Measurements from ENCODE around the gene PRKCB. TPM values are rescaled to one million over a fixed set of nuclear protein-coding genes. Genes with fewer than 3 reads are reported as not detected.

Gene PRKCB
- total RNA-seq, 1 experiment from 2014 or later: not detected

GRCh38 chr16:23986455-23986854 lies 150.7 kb downstream of the PRKCB start:
- intact Hi-C loops (cut with micrococcal nuclease): no loop called here
- DNase-seq (ENCODE audit: unreplicated experiment): no peak
- Mint-ChIP-seq H3K9me3 (ENCODE audit: unreplicated experiment) (no peaks in the 10 kb centered on the region), H3K4me3 (ENCODE audit: unreplicated experiment) (no peak overlapping the region), H3K27ac (ENCODE audit: low read depth, unreplicated experiment) (no peak overlapping the region), H3K4me1 (ENCODE audit: insufficient read depth, unreplicated experiment) (peaks cover 5% of the 10 kb centered on the region), H3K36me3 (ENCODE audit: insufficient read depth, unreplicated experiment) (no peaks in the 10 kb centered on the region), H3K27me3 (ENCODE audit: insufficient read depth, unreplicated experiment) (peaks cover 30% of the 10 kb centered on the region)
- ChIA-PET CTCF (no interaction called here), POLR2A (no interaction called here)
- no peak for TF ChIP-seq CTCF (IDR thresholded peaks at IDR 0.05; ENCODE audit: unreplicated experiment)
- no TSS peak for BruUV-seq (replicated peaks)

GRCh38 chr16:23987443-23987842 lies 151.7 kb downstream of the PRKCB start:
- H3K4me1 Mint-ChIP-seq (ENCODE audit: insufficient read depth, unreplicated experiment): peaks cover 5% of the 10 kb centered on the region
- H3K36me3 Mint-ChIP-seq (ENCODE audit: insufficient read depth, unreplicated experiment): no peaks in the 10 kb centered on the region
- ChIA-PET CTCF (interaction anchor here (1.1 kb wide), 1 partner anchor 14 kb away, joined by 4 read pairs; no protein-coding TSS in a partner anchor), POLR2A (interaction anchor here (0.7 kb wide), 1 partner anchor 283 kb away, joined by 3 read pairs; no protein-coding TSS in a partner anchor)
- H3K4me3 Mint-ChIP-seq (ENCODE audit: unreplicated experiment): no peak overlapping the region
- H3K27me3 Mint-ChIP-seq (ENCODE audit: insufficient read depth, unreplicated experiment): peaks cover 30% of the 10 kb centered on the region
- intact Hi-C loops (cut with micrococcal nuclease): no loop called here
- TF ChIP-seq CTCF (IDR thresholded peaks at IDR 0.05; ENCODE audit: unreplicated experiment): no peak
- DNase-seq (ENCODE audit: unreplicated experiment): no peak
- no peaks in the 10 kb centered on the region for H3K9me3 Mint-ChIP-seq (ENCODE audit: unreplicated experiment)
- no TSS peak for BruUV-seq (replicated peaks)
- no peak overlapping the region for H3K27ac Mint-ChIP-seq (ENCODE audit: low read depth, unreplicated experiment)

- intact Hi-C loops (cut with micrococcal nuclease): no loop called here
- no peaks in the 10 kb centered on the region for H3K27me3 Mint-ChIP-seq (ENCODE audit: insufficient read depth, unreplicated experiment)
- DNase-seq (ENCODE audit: unreplicated experiment): peak; percentile 10
- H3K36me3 Mint-ChIP-seq (ENCODE audit: insufficient read depth, unreplicated experiment): no peaks in the 10 kb centered on the region
- no peaks in the 10 kb centered on the region for H3K9me3 Mint-ChIP-seq (ENCODE audit: unreplicated experiment)
- no TSS peak for BruUV-seq (replicated peaks)
- H3K4me1 Mint-ChIP-seq (ENCODE audit: insufficient read depth, unreplicated experiment): peaks cover 5% of the 10 kb centered on the region
- ChIA-PET POLR2A (no interaction called here), CTCF (interaction anchor here (0.6 kb wide), 1 partner anchor 81 kb away, joined by 3 read pairs; no protein-coding TSS in a partner anchor)
- H3K27ac Mint-ChIP-seq (ENCODE audit: low read depth, unreplicated experiment): no peak overlapping the region
- no peak for TF ChIP-seq CTCF (IDR thresholded peaks at IDR 0.05; ENCODE audit: unreplicated experiment)
- no peak overlapping the region for H3K4me3 Mint-ChIP-seq (ENCODE audit: unreplicated experiment)
These were observed 154.7 kb downstream of the PRKCB start for GRCh38 chr16:23990507-23990906.

GRCh38 chr16:23991066-23991465 lies 155.3 kb downstream of the PRKCB start:
- H3K4me3 Mint-ChIP-seq (ENCODE audit: unreplicated experiment): no peak overlapping the region
- BruUV-seq (replicated peaks): no TSS peak
- ChIA-PET POLR2A (no interaction called here), CTCF (interaction anchor here (0.6 kb wide), 1 partner anchor 190 kb away, joined by 3 read pairs; no protein-coding TSS in a partner anchor)
- no peaks in the 10 kb centered on the region for H3K36me3 Mint-ChIP-seq (ENCODE audit: insufficient read depth, unreplicated experiment)
- intact Hi-C loops (cut with micrococcal nuclease): no loop called here
- no peak overlapping the region for H3K27ac Mint-ChIP-seq (ENCODE audit: low read depth, unreplicated experiment)
- TF ChIP-seq CTCF (IDR thresholded peaks at IDR 0.05; ENCODE audit: unreplicated experiment): no peak
- peaks cover 5% of the 10 kb centered on the region for H3K4me1 Mint-ChIP-seq (ENCODE audit: insufficient read depth, unreplicated experiment)
- DNase-seq (ENCODE audit: unreplicated experiment): no peak
- no peaks in the 10 kb centered on the region for H3K27me3 Mint-ChIP-seq (ENCODE audit: insufficient read depth, unreplicated experiment)
- H3K9me3 Mint-ChIP-seq (ENCODE audit: unreplicated experiment): no peaks in the 10 kb centered on the region
